A549 (cell line): Measurements from ENCODE around the gene ZBTB20. TPM values are rescaled to one million over a fixed set of nuclear protein-coding genes. Genes with fewer than 3 reads are reported as not detected.

Experiments
- ATAC-seq, 2 experiments: fragments of 200-7000 bp in 1 of 2; fragments of >200 bp in 1 of 2; cut with Nextera tagmentation in 1 of 2; cut with Tn5 transposase in 1 of 2; 3 replicates each; pipeline versions ENCODE4 v1.8.0 to v1.9.1; 2018 to 2020; ENCODE audit warnings: mild to moderate bottlenecking in 1 of 2, moderate library complexity in 1 of 2
- CTCF ChIA-PET: fragments of 300-600 bp; sonication (Branson Sonifier 250); formaldehyde crosslinking; extraction: SDS; loops from one replicate; lab custom pipeline; 2021; ENCODE audit warnings: antibody characterized with exemption, inconsistent platforms; lab: Yijun Ruan, JAX
- POLR2A ChIA-PET: fragments of 350-600 bp; formaldehyde crosslinking; extraction: SDS; loops from one replicate; lab custom pipeline; 2021; ENCODE audit warnings: antibody characterized with exemption, inconsistent platforms; lab: Yijun Ruan, JAX
- DNase-seq, 2 experiments: peaks; one replicate each; pipeline versions ENCODE4 v3.0.0 to v3.0.0-alpha.2; 2011 to 2016; ENCODE audit warnings: low read depth in 1 of 2, low spot score in 1 of 2
- FAIRE-seq: peaks from 2 replicates; lab custom pipeline; 2011; peaks lifted over from hg19 to GRCh38; lab: Jason Lieb, UNC
- H3K27ac ChIP-seq, 2 experiments: fragments of >200 bp; sonication (Bioruptor Twin); formaldehyde crosslinking; 3 replicates each; pipeline ENCODE4 v1.5.1; 2016 to 2017
- H3K4me1 ChIP-seq: fragments of >200 bp; sonication (Bioruptor Twin); formaldehyde crosslinking; 3 replicates; pipeline ENCODE4 v1.6.1; 2016
- H3K4me2 ChIP-seq: fragments of >200 bp; sonication (Bioruptor Twin); formaldehyde crosslinking; 3 replicates; pipeline ENCODE4 v1.6.1; 2016
- H3K4me3 ChIP-seq: fragments of >200 bp; sonication (Bioruptor Twin); formaldehyde crosslinking; 3 replicates; pipeline ENCODE4 v1.5.1; 2016
- H3K9me3 ChIP-seq: fragments of >200 bp; sonication (Bioruptor Twin); formaldehyde crosslinking; 3 replicates; pipeline ENCODE4 v1.6.1; 2016
- BCL3 ChIP-seq: fragments of >200 bp; sonication (Bioruptor Twin); formaldehyde crosslinking; IDR thresholded peaks from 3 replicates; pipeline ENCODE4 v1.6.1; 2016
- CBX8 ChIP-seq: fragments of 200-600 bp; sonication (generic); IDR thresholded peaks from 2 replicates; pipeline ENCODE4 v1.6.1; 2016
- CEBPB ChIP-seq, 2 experiments: fragments of >200 bp in 1 of 2; sonication (Bioruptor Twin) in 1 of 2; formaldehyde crosslinking in 1 of 2; IDR thresholded peaks; 2 replicates each; pipeline ENCODE4 v1.6.1; 2012 to 2016
- CHD2 ChIP-seq: fragments of 150-350 bp; IDR thresholded peaks from 2 replicates; pipeline ENCODE4 v1.6.1; 2014; ENCODE audit warnings: low read length; ENCODE audit not compliant: partially characterized antibody
- CTCF ChIP-seq: fragments of >200 bp; sonication (Bioruptor Twin); formaldehyde crosslinking; IDR thresholded peaks from 3 replicates; pipeline ENCODE4 v1.5.1; 2016
- EHF ChIP-seq: fragments of 250-450 bp; sonication (Bioruptor Pico); IDR thresholded peaks from 2 replicates; pipeline ENCODE4 v1.5.0; 2020; ENCODE audit warnings: mild to moderate bottlenecking
- EHMT2 ChIP-seq: fragments of 200-600 bp; sonication (generic); IDR thresholded peaks from 2 replicates; pipeline ENCODE4 v1.6.1; 2016; ENCODE audit warnings: antibody characterized with exemption, low read depth, mild to moderate bottlenecking, moderate library complexity
- ELK1 ChIP-seq: fragments of 150-350 bp; IDR thresholded peaks from 2 replicates; pipeline ENCODE4 v1.6.1; 2014; ENCODE audit warnings: low read depth, mild to moderate bottlenecking, low read length
- ESRRA ChIP-seq: fragments of 150-350 bp; IDR thresholded peaks from 2 replicates; pipeline ENCODE4 v1.6.1; 2014; ENCODE audit warnings: mild to moderate bottlenecking, low read length, borderline replicate concordance
- GATA3 ChIP-seq: IDR thresholded peaks from 2 replicates; pipeline ENCODE4 v1.6.1; 2012; ENCODE audit warnings: borderline replicate concordance
- HMGXB4 ChIP-seq: fragments of 250-450 bp; sonication (Bioruptor Pico); IDR thresholded peaks from 2 replicates; pipeline ENCODE4 v1.5.0; 2021; ENCODE audit warnings: mild to moderate bottlenecking, moderate library complexity, borderline replicate concordance
- HOXA7 ChIP-seq: fragments of 250-450 bp; sonication (Bioruptor Pico); IDR thresholded peaks from 2 replicates; pipeline ENCODE4 v1.5.0; 2020; ENCODE audit warnings: mild to moderate bottlenecking, moderate library complexity
- HOXB13 ChIP-seq: fragments of 250-450 bp; sonication (Bioruptor Pico); IDR thresholded peaks from 2 replicates; pipeline ENCODE4 v1.5.0; 2020; ENCODE audit warnings: low read depth, mild to moderate bottlenecking, moderate library complexity
- KDM5A ChIP-seq: fragments of 200-600 bp; sonication (generic); IDR thresholded peaks from 2 replicates; pipeline ENCODE4 v1.6.1; 2016; ENCODE audit warnings: antibody characterized with exemption, mild to moderate bottlenecking
- MAFK ChIP-seq: fragments of 450-650 bp; IDR thresholded peaks from 2 replicates; pipeline ENCODE4 v1.6.1; 2014; ENCODE audit not compliant: partially characterized antibody
- MAX ChIP-seq: IDR thresholded peaks from 2 replicates; pipeline ENCODE4 v1.6.1; 2012
- MAZ ChIP-seq: fragments of 150-350 bp; IDR thresholded peaks from 2 replicates; pipeline ENCODE4 v1.6.1; 2014; ENCODE audit warnings: antibody characterized with exemption, low read depth, low read length, borderline replicate concordance
- NPAS2 ChIP-seq: fragments of 250-450 bp; sonication (Bioruptor Pico); IDR thresholded peaks from 2 replicates; pipeline ENCODE4 v1.8.0; 2022; ENCODE audit warnings: mild to moderate bottlenecking, moderate library complexity, borderline replicate concordance
- PHF8 ChIP-seq: fragments of 200-600 bp; sonication (generic); IDR thresholded peaks from 2 replicates; pipeline ENCODE4 v1.6.1; 2016; ENCODE audit warnings: low read depth, mild to moderate bottlenecking, antibody characterized with exemption, moderate library complexity, borderline replicate concordance
- POLR2A ChIP-seq: IDR thresholded peaks from 2 replicates; pipeline ENCODE4 v1.6.1; 2012; ENCODE audit warnings: mild to moderate bottlenecking, low read length
- RARB ChIP-seq: fragments of 250-450 bp; sonication (Bioruptor Pico); IDR thresholded peaks from 2 replicates; pipeline ENCODE4 v1.8.0; 2021; ENCODE audit warnings: mild to moderate bottlenecking, moderate library complexity
- RNF2 ChIP-seq: fragments of 200-600 bp; sonication (generic); IDR thresholded peaks from 2 replicates; pipeline ENCODE4 v1.6.1; 2016; ENCODE audit warnings: low read depth, mild to moderate bottlenecking, antibody characterized with exemption, moderate library complexity, borderline replicate concordance
- SREBF2 ChIP-seq: fragments of 450-650 bp; IDR thresholded peaks from 2 replicates; pipeline ENCODE4 v1.6.1; 2014; ENCODE audit warnings: mild to moderate bottlenecking, moderate library complexity
- TFCP2L1 ChIP-seq: fragments of 250-450 bp; sonication (Bioruptor Pico); IDR thresholded peaks from 2 replicates; pipeline ENCODE4 v1.5.0; 2021; ENCODE audit warnings: mild to moderate bottlenecking
- USF2 ChIP-seq: fragments of 450-650 bp; IDR thresholded peaks from 2 replicates; pipeline ENCODE4 v1.6.1; 2014; ENCODE audit warnings: antibody characterized with exemption
- ZC3H11A ChIP-seq: fragments of 450-650 bp; IDR thresholded peaks from 2 replicates; pipeline ENCODE4 v1.6.1; 2014; ENCODE audit warnings: antibody characterized with exemption, mild to moderate bottlenecking
- ZSCAN20 ChIP-seq: fragments of 250-450 bp; sonication (Bioruptor Pico); IDR thresholded peaks from 2 replicates; pipeline ENCODE4 v1.8.0; 2022; ENCODE audit warnings: mild to moderate bottlenecking, moderate library complexity
- polyA plus RNA-seq, 4 experiments: library from polyadenylated mRNA; depleted of rRNA in 3 of 4; stranded (reverse); fragments of >200 nt; fragmentation: RNase III in 1 of 4; extraction: RNeasy Plus Mini Kit Qiagen cat#74134 plus additional on column Dnase treatment in 1 of 4; gene quantifications; 2 replicates in 3 of 4; 3 replicates in 1 of 4; pipeline ENCODE4 v1.2.3, GENCODE V29; 2011 to 2017

Gene ZBTB20
- polyA plus RNA-seq, 2 of the 4 experiments (the other 2 are of a cell fraction): 0.85 to 5.0 TPM

- TF ChIP-seq SREBF2 (no peak), PHF8 (no peak), CEBPB (IDR thresholded peaks at IDR 0.05) (no peak), RNF2 (no peak), CTCF (no peak), GATA3 (no peak), MAFK (no peak)
Measured at GRCh38 chr3:115071166-115071565, 75.9 kb downstream of the ZBTB20 start (continued).

GRCh38 chr3:115068799-115069198, 78.3 kb downstream of the ZBTB20 start:
- ATAC-seq (no peak), DNase-seq (no peak)
- POLR2A ChIA-PET: no interaction called here
- Histone ChIP-seq H3K4me3 (no peak overlapping the region), H3K4me1 (no peaks in the 10 kb centered on the region), H3K4me2 (no peak overlapping the region)
- no peak for TF ChIP-seq MAFK
- TF ChIP-seq RARB: no peak
- no peak for TF ChIP-seq TFCP2L1
- TF ChIP-seq MAZ: no peak
- no peak for TF ChIP-seq CHD2
- no peak for TF ChIP-seq ZC3H11A
- TF ChIP-seq USF2: no peak
- TF ChIP-seq ESRRA: no peak
- TF ChIP-seq HOXB13 (CRISPR knock-in tag): no peak
- no peak for TF ChIP-seq ELK1
- TF ChIP-seq, all 56 proteins: peak for 0
- H3K27ac ChIP-seq: no peak overlapping the region
- FAIRE-seq: peak; percentile 49
- no peaks in the 10 kb centered on the region for H3K9me3 ChIP-seq
- CTCF ChIA-PET: no interaction called here

GRCh38 chr3:115062412-115062956, 84.6 kb downstream of the ZBTB20 start:
- no peak for DNase-seq
- no peak for ATAC-seq
- no peak for FAIRE-seq
- Histone ChIP-seq H3K4me2 (no peak overlapping the region), H3K4me1 (peaks cover 7% of the 10 kb centered on the region; the same call in 2 of the 3 replicates), H3K27ac (no peak overlapping the region), H3K9me3 (no peaks in the 10 kb centered on the region), H3K4me3 (no peak overlapping the region)
- CTCF ChIA-PET: no interaction called here
- POLR2A ChIA-PET: no interaction called here
- TF ChIP-seq HOXA7 (CRISPR knock-in tag) (no peak), MAX (no peak), BCL3 (no peak), HMGXB4 (CRISPR knock-in tag) (no peak), EHMT2 (no peak), POLR2A (no peak), ZSCAN20 (CRISPR knock-in tag) (no peak), CEBPB (IDR thresholded peaks at IDR 0.05) (no peak), RNF2 (no peak), KDM5A (no peak), CBX8 (no peak), MAFK (no peak), EHF (CRISPR knock-in tag) (no peak), PHF8 (no peak), HOXB13 (CRISPR knock-in tag) (no peak), NPAS2 (CRISPR knock-in tag) (no peak)
